Stimulated activated naive CD4-positive, alpha-beta T cell (primary cell): ENCODE measurements around the gene RBP3.

Experiments
- DNase-seq, 6 experiments: peaks; one replicate each; lab custom pipeline; 2025; lab: John Stamatoyannopoulos, UW

RBP3 gene

GRCh38 chr10:47401210-47401609, 53.0 kb downstream of the RBP3 start:
- no peak for DNase-seq

DNA sequence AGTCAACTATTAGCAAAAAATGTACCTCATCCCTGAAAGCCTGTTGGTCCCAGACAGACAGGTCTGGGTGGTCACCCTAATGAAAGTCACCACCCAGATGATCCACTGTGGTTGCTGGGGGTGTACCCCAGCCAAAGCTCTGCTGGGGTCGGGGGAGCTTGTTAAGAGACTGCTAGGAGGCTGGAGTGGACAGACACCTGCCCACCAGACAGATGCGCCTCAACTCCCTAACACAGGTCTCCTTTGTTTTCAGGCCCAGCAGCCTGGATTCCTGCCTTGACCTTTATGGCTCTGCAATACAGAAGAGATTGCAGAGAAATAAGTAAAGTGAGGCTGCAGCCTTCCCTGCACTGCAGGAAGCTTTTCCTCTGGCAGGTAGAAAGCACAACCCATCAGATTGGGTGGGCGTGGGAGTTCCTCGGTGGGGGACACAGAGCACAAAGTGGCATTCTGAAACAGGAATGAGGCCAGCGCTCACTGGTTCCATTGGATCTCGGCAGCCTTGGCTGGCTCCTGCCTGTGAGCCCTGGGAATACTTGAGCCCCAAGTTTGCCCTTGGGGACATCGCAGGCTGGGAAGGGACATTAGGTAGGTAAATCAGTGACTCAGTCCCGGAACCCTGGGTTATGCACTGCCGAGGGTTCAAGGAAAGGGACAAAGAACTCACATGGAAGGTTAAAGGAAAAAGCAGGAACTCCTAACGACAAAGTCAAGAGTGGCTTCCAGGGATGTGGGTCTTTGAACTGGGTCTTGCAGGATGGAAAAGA, 53.9 kb downstream of the RBP3 start:
- no peak for DNase-seq

- DNase-seq = no peak
Measured at GRCh38 chr10:47402641-47403301, 54.6 kb downstream of the RBP3 start.

DNA sequence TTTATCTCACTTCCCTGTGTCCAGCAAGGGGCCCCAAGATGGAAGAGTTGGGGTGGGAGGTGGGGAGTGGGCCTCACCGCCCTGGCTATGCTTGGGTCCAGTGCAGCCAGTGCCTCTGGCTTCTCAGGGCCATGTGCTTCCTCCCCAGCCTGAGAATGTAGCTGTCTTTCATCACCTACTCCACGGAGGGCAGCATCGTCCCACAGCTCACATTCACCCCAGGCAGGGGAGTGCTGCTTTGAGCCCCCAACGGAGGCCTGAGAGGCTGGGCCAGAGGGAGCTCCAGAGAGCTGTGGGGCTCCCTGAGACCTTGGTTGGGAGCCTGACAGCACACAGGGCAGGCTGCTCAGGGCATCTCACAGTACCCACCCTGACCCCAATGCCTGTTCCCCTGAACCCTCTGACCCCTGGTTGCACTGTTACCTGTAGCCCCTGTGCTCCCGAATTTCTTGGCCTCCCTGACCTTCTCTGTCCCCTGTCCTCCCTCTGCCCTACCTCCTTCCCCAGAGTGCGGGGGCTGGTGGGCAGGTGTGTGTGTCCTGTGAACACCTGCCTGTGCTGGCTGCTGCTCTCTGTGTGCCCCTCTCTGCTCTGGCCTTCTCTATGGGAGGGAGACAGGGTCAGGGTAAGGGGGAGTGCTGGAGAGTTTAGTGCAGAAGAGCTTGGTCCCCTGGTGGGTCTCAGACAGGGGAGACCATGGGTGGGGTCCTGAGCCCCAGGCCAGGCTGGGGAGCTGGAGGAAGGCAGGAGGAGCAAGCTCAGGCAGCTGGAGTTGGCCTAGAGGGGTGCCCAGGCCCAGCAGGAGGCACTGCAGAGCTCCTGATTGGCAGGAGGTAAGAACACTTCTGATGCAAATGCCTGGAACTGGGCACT, 55.5 kb downstream of the RBP3 start:
- DNase-seq = no peak

DNA sequence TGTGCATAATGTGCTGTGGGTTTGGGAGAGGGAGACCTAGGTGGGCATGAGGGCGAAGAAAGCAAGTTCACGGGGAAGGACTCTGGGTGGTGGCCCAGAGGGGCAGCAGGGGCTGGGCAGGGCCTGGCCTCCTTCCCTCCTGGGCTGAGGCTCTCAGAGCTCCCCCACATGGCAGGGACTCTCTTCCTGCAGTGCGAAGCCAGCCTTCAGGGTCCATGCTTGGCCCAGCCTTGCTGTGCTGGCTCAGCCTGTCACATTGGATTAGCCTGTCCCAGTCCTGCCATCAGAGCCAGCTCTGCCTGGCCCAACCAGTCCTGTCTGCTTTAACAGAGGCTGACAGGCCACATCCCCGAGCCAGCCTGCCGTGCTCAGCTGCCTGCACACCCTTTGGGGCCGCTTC, 56.3 kb downstream of the RBP3 start:
- no peak for DNase-seq

DNA sequence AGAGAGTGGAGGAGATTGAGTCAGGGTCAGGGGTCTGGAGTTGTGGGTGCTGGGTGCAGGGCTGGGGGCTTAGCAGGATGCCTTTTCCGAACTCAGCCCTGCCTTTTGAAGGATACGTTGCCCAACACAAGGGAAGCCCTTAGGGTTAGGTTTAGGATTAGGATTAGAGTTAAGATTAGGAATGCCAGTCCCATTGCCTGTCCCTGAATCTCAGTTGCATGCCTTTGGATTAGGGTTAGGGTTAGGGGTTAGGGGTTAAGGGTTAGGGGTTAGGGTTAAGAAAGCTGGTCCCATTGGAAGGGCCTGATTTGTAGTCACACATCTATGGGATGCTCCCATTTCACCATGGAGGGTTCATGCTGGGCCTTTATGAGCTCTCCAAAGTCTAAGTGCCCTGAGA, 56.8 kb downstream of the RBP3 start:
- DNase-seq = no peak

DNA sequence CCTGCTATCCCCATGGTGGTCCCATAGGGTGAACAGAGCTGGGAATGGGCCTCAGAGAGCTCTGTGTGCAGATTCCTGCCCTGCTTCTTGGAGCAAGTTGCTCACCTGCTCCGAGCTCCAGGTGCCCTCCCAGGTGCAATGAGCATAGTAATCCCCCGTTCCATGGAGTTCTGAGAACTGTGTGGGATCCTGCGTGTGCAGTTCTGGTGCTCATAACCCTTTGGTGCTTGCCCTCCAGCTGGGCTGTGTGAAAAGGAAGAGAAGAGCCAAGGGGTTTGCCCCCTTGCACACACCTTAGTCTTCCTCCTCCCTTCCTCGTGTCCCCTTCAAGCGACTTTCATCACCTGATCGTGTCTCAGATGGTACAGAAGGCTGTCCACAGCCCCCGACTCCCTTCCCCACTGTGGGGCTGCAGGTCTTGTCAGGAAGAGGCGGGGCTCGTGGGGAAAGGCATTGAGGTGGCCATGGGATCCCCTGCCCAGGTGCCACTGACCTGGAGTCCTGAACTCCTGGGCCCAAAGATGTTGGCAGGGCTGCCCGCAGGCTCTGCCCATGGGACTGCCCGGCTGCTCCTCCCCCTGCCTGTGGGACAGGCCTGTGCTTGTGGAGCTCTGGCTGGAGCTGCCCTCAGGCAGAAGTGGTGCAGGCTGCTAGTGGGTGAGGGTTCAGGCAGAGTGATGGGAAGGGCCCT, 57.8 kb downstream of the RBP3 start:
- DNase-seq = no peak

- DNase-seq = no peak
Measured at GRCh38 chr10:47406548-47406869, 58.3 kb downstream of the RBP3 start.

GRCh38 chr10:47406870-47407691, 58.9 kb downstream of the RBP3 start:
- DNase-seq = no peak
